Measurements from ENCODE around the gene C4BPA.

Gene C4BPA

GRCh38 chr1:207077470-207078377 is 26.3 kb upstream of the C4BPA start:
- peak; percentile 64 to 66 for DNase-seq

GRCh38 chr1:207078578-207079132 is 25.4 kb upstream of the C4BPA start:
- no peak for DNase-seq

- no peak for DNase-seq
Measured at GRCh38 chr1:207079706-207080241, 24.3 kb upstream of the C4BPA start.

GRCh38 chr1:207081088-207081487 is 22.9 kb upstream of the C4BPA start:
- no peak for DNase-seq

- DNase-seq = no peak
Measured at GRCh38 chr1:207081806-207082205, 22.2 kb upstream of the C4BPA start.

- no peak for DNase-seq
Measured at GRCh38 chr1:207084232-207084631, 19.8 kb upstream of the C4BPA start.

- DNase-seq = peak; percentile 52 to 55
Measured at GRCh38 chr1:207084701-207085180, 19.3 kb upstream of the C4BPA start.

- no peak for DNase-seq
Measured at GRCh38 chr1:207085887-207086286, 18.1 kb upstream of the C4BPA start.

- no peak for DNase-seq
Measured at GRCh38 chr1:207088161-207088560, 15.9 kb upstream of the C4BPA start.

GRCh38 chr1:207088701-207089626 is 15.1 kb upstream of the C4BPA start, which contains the start of gene C4BPB:
TSS of gene C4BPB (plus strand) at chr1:207088860. CDS start at chr1:207089532, 672 bp downstream.
- DNase-seq = no peak

- no peak for DNase-seq
Measured at GRCh38 chr1:207089627-207090355, 14.2 kb upstream of the C4BPA start.

- DNase-seq = no peak
Measured at GRCh38 chr1:207091200-207091908, 12.7 kb upstream of the C4BPA start.

- DNase-seq = no peak
Measured at GRCh38 chr1:207093944-207094343, 10.1 kb upstream of the C4BPA start.

- DNase-seq = peak; percentile 54 to 65
Measured at GRCh38 chr1:207097871-207098324, 6.1 kb upstream of the C4BPA start.

GRCh38 chr1:207101720-207102119 is 2.3 kb upstream of the C4BPA start:
- no peak for DNase-seq

GRCh38 chr1:207102146-207102545 is 1.9 kb upstream of the C4BPA start:
- DNase-seq = no peak

- DNase-seq = no peak
Measured at GRCh38 chr1:207102659-207103058, 1.4 kb upstream of the C4BPA start.

- no peak for DNase-seq
Measured at GRCh38 chr1:207109004-207109403, 5.0 kb downstream of the C4BPA start.

GRCh38 chr1:207112616-207113296 is 8.7 kb downstream of the C4BPA start:
- no peak for DNase-seq

- DNase-seq = no peak
Measured at GRCh38 chr1:207115269-207115668, 11.2 kb downstream of the C4BPA start.

GRCh38 chr1:207124389-207124788 is 20.4 kb downstream of the C4BPA start:
- no peak for DNase-seq
